ENCODE measurements around the gene RPL37A.

- TF ChIP-seq POLR2A (IDR thresholded peaks at IDR 0.05; ENCODE audit: low read length) (no peak), GATA1 (IDR thresholded peaks at IDR 0.05; ENCODE audit: low read depth, low read length) (no peak)
Measured at GRCh38 chr2:216548901-216549331, 50.3 kb downstream of the RPL37A start.

All from erythroblast (primary cell).